Breast epithelium (tissue), 4 donors: ENCODE data around the gene BSDC1. TPM values are rescaled to one million over a fixed set of nuclear protein-coding genes. Genes with fewer than 3 reads are reported as not detected.

Source experiments
- DNase-seq, 2 donors: peaks; one replicate each; pipeline ENCODE4 v3.0.0-alpha.2; 2019; ENCODE audit warnings: low spot score in 2 of 2
- H3K27ac ChIP-seq, 2 donors: fragments of 200-600 bp; sonication (generic) in 1 of 2; one replicate each; pipeline ENCODE4 v1.5.1; 2016 to 2019; ENCODE audit warnings: mild to moderate bottlenecking in 1 of 2
- H3K27me3 ChIP-seq, 2 donors: fragments of 200-600 bp; sonication (generic) in 1 of 2; one replicate each; pipeline versions ENCODE4 v1.5.1 to v1.6.0; 2017 to 2019; ENCODE audit warnings: control low read depth in 1 of 2, mild to moderate bottlenecking in 1 of 2
- H3K36me3 ChIP-seq: fragments of 200-600 bp; one replicate; pipeline ENCODE4 v1.5.1; 2019
- H3K4me1 ChIP-seq, 2 donors: fragments of 200-600 bp; sonication (generic); one replicate each; pipeline ENCODE4 v1.5.1; 2016 to 2019; ENCODE audit warnings: control low read depth in 1 of 2
- H3K4me3 ChIP-seq, 3 donors: fragments of 200-600 bp; sonication (generic); 1 replicate in 2 of 3; 2 replicates in 1 of 3; pipeline ENCODE4 v1.5.1; 2016 to 2019; ENCODE audit warnings: mild to moderate bottlenecking in 3 of 3, moderate library complexity in 2 of 3
- H3K9me3 ChIP-seq, 2 donors: fragments of 200-600 bp; sonication (generic) in 1 of 2; one replicate each; pipeline ENCODE4 v1.5.1; 2016 to 2019; ENCODE audit warnings: control low read depth in 1 of 2
- POLR2A ChIP-seq: fragments of 450-650 bp; IDR thresholded peaks from one replicate; pipeline ENCODE4 v1.6.1; 2016; ENCODE audit warnings: antibody characterized with exemption, mild to moderate bottlenecking, moderate library complexity
- POLR2AphosphoS5 ChIP-seq, 3 donors: sonication (generic); formaldehyde crosslinking; IDR thresholded peaks; one replicate each; pipeline ENCODE4 v1.6.1; 2017; ENCODE audit warnings: antibody characterized with exemption in 3 of 3
- intact Hi-C: fragments of 100-400 bp; cut with DNase I; formaldehyde crosslinking; loops from one replicate; pipeline ENCODE4 v1.15.1; 2023; ENCODE audit warnings: low total_unique reads
- total RNA-seq, 3 donors: library from RNA; depleted of rRNA; stranded (reverse); fragments of >200 nt; gene quantifications; one replicate each; pipeline ENCODE4 v1.1.0, GENCODE V29; 2016
- TF ChIP-seq, protein P1 (sequence below), 3 donors: fragments of 450-650 bp; IDR thresholded peaks; one replicate each; pipeline ENCODE4 v1.5.1; 2016 to 2017; ENCODE audit warnings: antibody characterized with exemption in 3 of 3, mild to moderate bottlenecking in 3 of 3, moderate library complexity in 3 of 3

BSDC1 gene
- total RNA-seq, 3 donors from 2014 or later = 86.9 to 123 (median 95.1) TPM

DNA sequence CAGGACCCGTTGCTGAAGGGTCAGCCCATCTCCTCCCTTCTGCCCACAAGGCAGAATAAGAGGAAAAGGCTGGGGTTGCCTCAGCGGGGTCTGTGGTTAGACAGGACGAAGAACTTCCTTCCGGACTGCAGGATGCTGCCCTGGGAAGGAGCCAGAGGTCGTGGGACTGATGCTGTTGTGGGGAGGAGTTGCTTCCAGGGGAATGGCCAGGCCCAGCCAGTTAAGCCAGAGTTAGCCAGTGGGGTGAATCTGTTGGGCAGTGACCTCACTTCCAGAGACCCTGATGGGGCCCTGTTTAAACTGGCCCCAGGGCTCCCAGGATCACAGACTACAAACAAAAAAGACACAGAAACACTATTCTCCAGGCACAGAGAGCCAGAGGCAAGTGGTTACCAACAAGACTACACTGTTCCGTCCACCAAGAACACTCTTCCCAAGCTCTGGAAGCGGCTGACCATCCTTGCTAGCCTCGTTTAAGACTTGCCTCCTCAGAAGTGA lies 45.0 kb downstream of the BSDC1 start:
- H3K4me3 ChIP-seq = no peak overlapping the region
- H3K4me1 ChIP-seq = peaks cover 0 to 15% of the 10 kb centered on the region in 2 donors
- H3K27me3 ChIP-seq = no peaks in the 10 kb centered on the region
- no peaks in the 10 kb centered on the region for H3K9me3 ChIP-seq
- H3K27ac ChIP-seq = peak overlapping the region in 1 of 2 donors; percentile 22
- no peaks in the 10 kb centered on the region for H3K36me3 ChIP-seq
- intact Hi-C loops = no loop called here
- no peak for DNase-seq
- TF ChIP-seq POLR2A = no peak
- TF ChIP-seq, protein P1, sequence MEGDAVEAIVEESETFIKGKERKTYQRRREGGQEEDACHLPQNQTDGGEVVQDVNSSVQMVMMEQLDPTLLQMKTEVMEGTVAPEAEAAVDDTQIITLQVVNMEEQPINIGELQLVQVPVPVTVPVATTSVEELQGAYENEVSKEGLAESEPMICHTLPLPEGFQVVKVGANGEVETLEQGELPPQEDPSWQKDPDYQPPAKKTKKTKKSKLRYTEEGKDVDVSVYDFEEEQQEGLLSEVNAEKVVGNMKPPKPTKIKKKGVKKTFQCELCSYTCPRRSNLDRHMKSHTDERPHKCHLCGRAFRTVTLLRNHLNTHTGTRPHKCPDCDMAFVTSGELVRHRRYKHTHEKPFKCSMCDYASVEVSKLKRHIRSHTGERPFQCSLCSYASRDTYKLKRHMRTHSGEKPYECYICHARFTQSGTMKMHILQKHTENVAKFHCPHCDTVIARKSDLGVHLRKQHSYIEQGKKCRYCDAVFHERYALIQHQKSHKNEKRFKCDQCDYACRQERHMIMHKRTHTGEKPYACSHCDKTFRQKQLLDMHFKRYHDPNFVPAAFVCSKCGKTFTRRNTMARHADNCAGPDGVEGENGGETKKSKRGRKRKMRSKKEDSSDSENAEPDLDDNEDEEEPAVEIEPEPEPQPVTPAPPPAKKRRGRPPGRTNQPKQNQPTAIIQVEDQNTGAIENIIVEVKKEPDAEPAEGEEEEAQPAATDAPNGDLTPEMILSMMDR (IDR thresholded peaks at IDR 0.05) = no peak
- no peak for TF ChIP-seq POLR2AphosphoS5 (IDR thresholded peaks at IDR 0.05)

DNA sequence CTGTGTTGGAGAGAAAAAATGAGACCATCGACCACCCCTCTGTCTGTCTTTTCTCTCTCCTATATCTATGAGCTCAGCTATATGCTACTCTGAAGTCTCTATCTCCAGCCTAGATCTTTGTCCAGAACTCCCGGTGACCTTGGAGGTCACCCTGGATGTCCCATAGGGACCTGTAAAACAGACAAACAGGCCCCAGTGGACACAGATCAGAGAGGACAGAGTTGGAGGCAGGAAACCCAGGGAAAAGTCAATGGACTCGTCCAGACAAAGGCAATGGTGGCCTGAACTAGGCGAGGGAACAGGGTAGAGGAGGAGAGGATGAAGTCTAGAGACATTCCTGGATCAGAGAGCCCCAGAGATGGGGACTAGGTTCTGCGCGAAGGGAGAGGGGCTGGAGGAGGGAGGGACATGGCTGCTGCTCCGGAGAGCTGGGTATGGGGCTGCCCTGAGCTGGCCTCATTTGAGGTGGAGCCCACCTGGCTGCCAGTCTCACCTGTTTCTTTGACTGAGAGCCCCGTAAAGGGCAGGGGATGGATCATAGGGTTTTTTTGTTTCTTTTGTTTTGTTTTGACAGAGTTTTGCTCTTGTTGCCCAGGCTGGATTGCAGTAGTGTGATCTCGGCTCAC lies 47.6 kb downstream of the BSDC1 start:
- Histone ChIP-seq H3K9me3 (no peaks in the 10 kb centered on the region), H3K36me3 (no peaks in the 10 kb centered on the region), H3K27me3 (no peaks in the 10 kb centered on the region), H3K4me1 (no peaks in the 10 kb centered on the region), H3K27ac (no peak overlapping the region), H3K4me3 (no peak overlapping the region)
- DNase-seq = no peak
- TF ChIP-seq, protein P1 (IDR thresholded peaks at IDR 0.05) = no peak
- TF ChIP-seq POLR2AphosphoS5 (IDR thresholded peaks at IDR 0.05) (no peak), POLR2A (no peak)
- intact Hi-C loops = no loop called here

DNA sequence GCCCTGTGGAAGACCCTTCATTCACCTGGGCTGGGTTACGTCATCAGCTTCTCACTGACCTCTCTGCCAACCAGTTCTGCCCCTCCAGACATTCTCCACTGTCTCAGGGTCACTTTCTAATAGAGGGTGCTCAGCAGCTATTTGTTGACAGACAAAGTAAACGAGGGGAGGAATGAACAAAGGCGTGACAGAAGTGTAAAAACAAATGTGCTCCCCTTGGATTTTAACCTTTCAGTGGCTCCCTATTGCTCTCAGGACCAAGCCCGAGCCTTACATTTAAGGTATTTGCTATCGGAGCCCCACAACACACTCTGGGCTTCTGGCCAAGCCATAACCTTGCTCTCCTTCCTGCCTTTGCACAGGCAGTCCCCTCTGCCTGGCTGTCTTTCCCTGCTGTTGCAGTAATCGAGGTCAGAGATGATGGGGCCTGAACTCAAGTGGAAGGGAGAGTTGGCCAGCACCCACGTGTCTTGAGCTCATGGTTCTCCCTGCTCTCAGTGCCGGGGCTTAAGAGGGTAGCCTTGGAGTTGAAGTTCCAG lies 48.9 kb downstream of the BSDC1 start:
- Histone ChIP-seq H3K27ac (no peak overlapping the region), H3K4me3 (no peak overlapping the region), H3K36me3 (no peaks in the 10 kb centered on the region), H3K4me1 (no peaks in the 10 kb centered on the region), H3K9me3 (no peaks in the 10 kb centered on the region), H3K27me3 (no peaks in the 10 kb centered on the region)
- DNase-seq = no peak
- TF ChIP-seq, protein P1 (IDR thresholded peaks at IDR 0.05) = no peak
- TF ChIP-seq POLR2A (no peak), POLR2AphosphoS5 (IDR thresholded peaks at IDR 0.05) (no peak)
- intact Hi-C loops = no loop called here

DNA sequence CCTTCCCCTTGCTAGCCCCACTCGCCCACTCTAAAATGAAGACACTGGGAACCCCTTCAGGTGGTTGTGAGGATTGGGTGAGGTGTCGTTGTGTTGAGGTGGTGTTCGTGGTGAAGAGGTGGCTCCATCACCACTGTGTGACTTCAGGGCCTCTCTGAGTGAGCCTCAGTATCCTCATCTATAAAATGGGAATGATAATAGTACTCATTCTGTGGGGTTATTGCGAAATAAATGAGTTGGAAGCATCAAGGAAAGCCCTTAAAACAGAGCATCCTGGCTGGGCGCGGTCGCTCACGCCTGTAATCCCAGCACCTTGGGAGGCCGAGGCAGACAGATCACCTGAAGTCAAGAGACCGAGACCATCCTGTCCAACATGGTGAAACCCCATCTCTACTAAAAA lies 51.5 kb downstream of the BSDC1 start:
- H3K27ac ChIP-seq = peak overlapping the region; percentile 72 to 76
- DNase-seq = no peak
- H3K4me3 ChIP-seq = no peak overlapping the region
- H3K36me3 ChIP-seq = no peaks in the 10 kb centered on the region
- TF ChIP-seq, protein P1 (IDR thresholded peaks at IDR 0.05) = no peak
- no peak for TF ChIP-seq POLR2A
- no peak for TF ChIP-seq POLR2AphosphoS5 (IDR thresholded peaks at IDR 0.05)
- H3K27me3 ChIP-seq = no peaks in the 10 kb centered on the region
- H3K4me1 ChIP-seq = no peaks in the 10 kb centered on the region
- no peaks in the 10 kb centered on the region for H3K9me3 ChIP-seq
- intact Hi-C loops = no loop called here

DNA sequence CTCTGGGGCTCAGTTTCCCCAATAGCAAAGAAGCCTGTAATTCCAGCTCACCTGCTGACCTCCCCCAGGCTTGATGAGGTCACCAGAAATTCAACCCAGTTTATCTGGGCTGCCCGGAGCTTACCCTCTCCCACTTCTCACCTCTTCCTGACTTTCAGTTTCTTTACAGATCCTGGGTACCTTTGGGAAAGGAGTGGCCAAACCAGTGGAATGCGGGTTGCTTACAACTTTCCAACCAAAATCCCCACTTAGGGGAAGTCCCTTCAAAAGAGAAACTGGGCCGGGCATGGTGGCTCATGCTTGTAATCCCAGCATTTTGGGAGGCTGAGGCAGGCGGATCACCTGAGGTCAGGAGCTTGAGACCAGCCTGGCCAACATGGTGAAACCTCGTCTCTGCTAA lies 52.3 kb downstream of the BSDC1 start:
- peaks cover 5 to 6% of the 10 kb centered on the region in 2 donors for H3K4me1 ChIP-seq
- H3K36me3 ChIP-seq = no peaks in the 10 kb centered on the region
- TF ChIP-seq, protein P1 (IDR thresholded peaks at IDR 0.05) = no peak
- TF ChIP-seq POLR2AphosphoS5 (IDR thresholded peaks at IDR 0.05) (no peak), POLR2A (no peak)
- intact Hi-C loops = no loop called here
- no peak for DNase-seq
- H3K27ac ChIP-seq = peak overlapping the region; percentile 72 to 76
- H3K27me3 ChIP-seq = no peaks in the 10 kb centered on the region
- H3K4me3 ChIP-seq = peak overlapping the region in 1 of 3 donors; percentile 19
- no peaks in the 10 kb centered on the region for H3K9me3 ChIP-seq
